PC-9 (cell line): ENCODE measurements around the gene UTS2R. TPM values are rescaled to one million over a fixed set of nuclear protein-coding genes. Genes with fewer than 3 reads are reported as not detected.

Experiments
- BruUV-seq: library from RNA; stranded (reverse); fragments of 400-500 nt; replicated peaks from 2 replicates; lab custom pipeline; 2021; lab: Mats Ljungman, UMichigan
- CTCF ChIA-PET: fragments of 300-600 bp; sonication (Branson Sonifier 250); formaldehyde crosslinking; loops from one replicate; lab custom pipeline; 2022; ENCODE audit warnings: antibody characterized with exemption; lab: Charles Lee
- POLR2A ChIA-PET: fragments of 300-600 bp; sonication (Branson Sonifier 250); formaldehyde crosslinking; loops from one replicate; lab custom pipeline; 2022; ENCODE audit warnings: antibody characterized with exemption; ENCODE audit not compliant: unreplicated experiment; lab: Charles Lee
- DNase-seq, 2 experiments: peaks; one replicate each; pipeline versions ENCODE4 v3.0.0 to v3.0.0-alpha.2; 2015 to 2022; ENCODE audit warnings: mixed read lengths in 1 of 2
- H2AFZ ChIP-seq: fragments of 200-600 bp; sonication (generic); 2 replicates; pipeline ENCODE4 v1.8.1; 2017; ENCODE audit warnings: antibody characterized with exemption
- H3F3A ChIP-seq: fragments of 200-600 bp; sonication (generic); 2 replicates; pipeline ENCODE4 v1.8.1; 2017; ENCODE audit warnings: antibody characterized with exemption, mild to moderate bottlenecking, low read depth; ENCODE audit not compliant: insufficient read depth
- H3K27ac ChIP-seq: fragments of 200-600 bp; sonication (generic); 2 replicates; pipeline ENCODE4 v1.6.1; 2016; ENCODE audit warnings: mixed run types
- H3K27me3 ChIP-seq: fragments of 200-600 bp; sonication (generic); 2 replicates; pipeline ENCODE4 v1.6.1; 2016; ENCODE audit warnings: low read depth, mixed run types; ENCODE audit not compliant: insufficient read depth
- H3K36me3 ChIP-seq: fragments of 200-600 bp; sonication (generic); 2 replicates; pipeline ENCODE4 v1.6.1; 2016; ENCODE audit warnings: low read depth, mixed run types
- H3K4me1 ChIP-seq: fragments of 200-600 bp; sonication (generic); replicated peaks from 2 replicates; pipeline ENCODE4 v1.6.1; 2016; ENCODE audit warnings: mixed run types; ENCODE audit not compliant: insufficient read depth
- H3K4me2 ChIP-seq: fragments of 200-600 bp; sonication (generic); 2 replicates; pipeline ENCODE4 v1.6.1; 2017; ENCODE audit warnings: mixed run types
- H3K4me3 ChIP-seq: fragments of 200-600 bp; sonication (generic); 2 replicates; pipeline ENCODE4 v1.6.1; 2016; ENCODE audit warnings: mixed run types
- H3K79me2 ChIP-seq: fragments of 200-600 bp; sonication (generic); 2 replicates; pipeline ENCODE4 v1.6.1; 2017; ENCODE audit warnings: low read depth, mixed run types
- H3K9me2 ChIP-seq: fragments of 200-600 bp; sonication (generic); 2 replicates; pipeline ENCODE4 v1.8.1; 2017; ENCODE audit warnings: mild to moderate bottlenecking; ENCODE audit not compliant: insufficient read depth
- H3K9me3 ChIP-seq: fragments of 200-600 bp; sonication (generic); 2 replicates; pipeline ENCODE4 v1.8.1; 2016; ENCODE audit warnings: low read depth; ENCODE audit not compliant: insufficient read depth
- H4K20me1 ChIP-seq: fragments of 200-600 bp; sonication (generic); 2 replicates; pipeline ENCODE4 v1.8.1; 2017; ENCODE audit not compliant: insufficient read depth
- EZH2 ChIP-seq: fragments of 200-600 bp; sonication (generic); IDR thresholded peaks from 2 replicates; pipeline ENCODE4 v1.8.0; 2017; ENCODE audit warnings: antibody characterized with exemption, low read depth
- intact Hi-C: fragments of 100-400 bp; cut with micrococcal nuclease; formaldehyde crosslinking; loops from one replicate; pipeline ENCODE4 v1.10.0; 2022; ENCODE audit not compliant: unreplicated experiment
- total RNA-seq: library from RNA; stranded (reverse); gene quantifications from 2 replicates; pipeline ENCODE4 v1.2.3, GENCODE V29; 2021
- TF ChIP-seq, protein P1 (sequence below): fragments of 200-600 bp; sonication (generic); conservative IDR thresholded peaks from 2 replicates; pipeline ENCODE4 v1.6.1; 2017; ENCODE audit warnings: mixed run types, antibody characterized with exemption, mild to moderate bottlenecking, moderate library complexity

Gene UTS2R
- total RNA-seq, 1 experiment from 2014 or later, result not detected

DNA sequence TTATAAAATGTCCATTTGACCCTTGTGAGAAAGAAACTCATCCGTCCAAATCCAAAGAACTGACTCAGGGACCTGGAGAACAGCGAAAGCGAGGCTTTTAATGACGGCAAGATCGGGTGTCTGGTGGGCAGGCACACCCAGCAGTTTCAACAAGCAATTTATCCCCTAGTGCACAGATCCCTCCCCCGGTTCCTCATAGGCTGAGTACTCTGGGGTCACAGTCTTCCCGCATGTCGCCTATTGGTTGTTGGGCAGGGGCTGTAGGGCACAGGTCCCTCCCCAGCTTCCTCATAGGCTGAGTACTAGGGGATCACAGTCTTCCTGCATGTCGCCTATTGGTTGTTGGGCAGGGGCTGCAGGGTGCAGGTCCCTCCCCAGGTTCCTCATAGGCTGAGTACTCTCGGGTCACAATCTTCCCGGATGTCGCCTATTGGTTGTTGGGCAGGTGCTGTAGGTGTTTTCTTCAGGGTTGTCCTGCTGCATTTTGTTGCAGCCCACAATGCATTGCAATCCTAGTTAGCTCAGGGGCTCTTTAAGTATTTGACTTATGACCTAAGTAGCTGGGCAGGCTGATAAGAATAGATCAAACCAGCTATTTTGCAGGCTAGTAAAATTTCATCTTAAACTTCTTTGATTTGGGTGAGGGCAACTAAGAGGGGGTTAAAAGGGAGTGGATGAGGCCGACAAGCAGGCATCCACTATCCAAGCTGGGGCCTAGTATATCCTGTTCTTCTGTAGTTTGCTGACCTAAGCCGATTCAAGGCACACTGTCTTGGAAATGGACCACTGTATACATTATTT is 3.6 kb upstream of the UTS2R start:
- TF ChIP-seq, protein P1, sequence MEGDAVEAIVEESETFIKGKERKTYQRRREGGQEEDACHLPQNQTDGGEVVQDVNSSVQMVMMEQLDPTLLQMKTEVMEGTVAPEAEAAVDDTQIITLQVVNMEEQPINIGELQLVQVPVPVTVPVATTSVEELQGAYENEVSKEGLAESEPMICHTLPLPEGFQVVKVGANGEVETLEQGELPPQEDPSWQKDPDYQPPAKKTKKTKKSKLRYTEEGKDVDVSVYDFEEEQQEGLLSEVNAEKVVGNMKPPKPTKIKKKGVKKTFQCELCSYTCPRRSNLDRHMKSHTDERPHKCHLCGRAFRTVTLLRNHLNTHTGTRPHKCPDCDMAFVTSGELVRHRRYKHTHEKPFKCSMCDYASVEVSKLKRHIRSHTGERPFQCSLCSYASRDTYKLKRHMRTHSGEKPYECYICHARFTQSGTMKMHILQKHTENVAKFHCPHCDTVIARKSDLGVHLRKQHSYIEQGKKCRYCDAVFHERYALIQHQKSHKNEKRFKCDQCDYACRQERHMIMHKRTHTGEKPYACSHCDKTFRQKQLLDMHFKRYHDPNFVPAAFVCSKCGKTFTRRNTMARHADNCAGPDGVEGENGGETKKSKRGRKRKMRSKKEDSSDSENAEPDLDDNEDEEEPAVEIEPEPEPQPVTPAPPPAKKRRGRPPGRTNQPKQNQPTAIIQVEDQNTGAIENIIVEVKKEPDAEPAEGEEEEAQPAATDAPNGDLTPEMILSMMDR, result no peak
- no peak for TF ChIP-seq EZH2
- Histone ChIP-seq H3K79me2 (no peaks in the 10 kb centered on the region), H2AFZ (no peak overlapping the region), H3F3A (no peaks in the 10 kb centered on the region), H3K36me3 (no peaks in the 10 kb centered on the region), H3K4me2 (no peak overlapping the region), H3K27ac (no peak overlapping the region), H3K4me3 (no peak overlapping the region), H3K9me2 (no peaks in the 10 kb centered on the region), H3K27me3 (no peaks in the 10 kb centered on the region), H3K4me1 (no peaks in the 10 kb centered on the region), H3K9me3 (no peaks in the 10 kb centered on the region), H4K20me1 (no peaks in the 10 kb centered on the region)
- intact Hi-C loops, result no loop called here
- ChIA-PET POLR2A (no interaction called here), CTCF (interaction anchor here (0.6 kb wide), 1 partner anchor 85 kb away, joined by 4 read pairs; no protein-coding TSS in a partner anchor)
- no peak for DNase-seq
- BruUV-seq, result no TSS peak

DNA sequence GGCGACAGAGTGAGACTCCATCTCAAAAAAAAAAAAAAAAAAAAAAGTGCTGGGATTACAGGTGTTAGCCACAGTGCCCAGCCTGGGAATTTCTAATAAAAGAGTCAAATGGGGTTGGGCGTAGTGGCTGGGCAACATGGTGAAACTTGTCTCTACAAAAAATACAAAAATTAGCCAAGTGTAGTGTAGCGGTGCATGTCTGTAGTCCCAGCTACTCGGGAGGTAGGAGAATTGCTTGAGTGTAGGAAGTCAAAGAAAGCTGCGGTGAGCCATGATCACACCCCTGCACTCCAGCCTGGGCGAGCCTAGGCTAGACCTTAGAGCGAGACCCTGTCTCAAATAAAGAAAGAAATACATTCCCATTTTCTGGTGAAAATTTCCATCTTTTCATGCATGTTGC is 2.4 kb upstream of the UTS2R start:
- no peak for DNase-seq
- BruUV-seq, result no TSS peak
- no peaks in the 10 kb centered on the region for H3K9me2 ChIP-seq
- intact Hi-C loops, result no loop called here
- POLR2A ChIA-PET, result no interaction called here
- H3K4me1 ChIP-seq, result no peaks in the 10 kb centered on the region
- H3K27ac ChIP-seq, result no peak overlapping the region
- TF ChIP-seq, protein P1, result no peak
- TF ChIP-seq EZH2, result no peak
- no peaks in the 10 kb centered on the region for H3K36me3 ChIP-seq
- no peaks in the 10 kb centered on the region for H3F3A ChIP-seq
- H3K4me2 ChIP-seq, result no peak overlapping the region
- H3K9me3 ChIP-seq, result no peaks in the 10 kb centered on the region
- CTCF ChIA-PET, result no interaction called here
- H3K79me2 ChIP-seq, result no peaks in the 10 kb centered on the region
- H3K4me3 ChIP-seq, result no peak overlapping the region
- no peaks in the 10 kb centered on the region for H3K27me3 ChIP-seq
- no peaks in the 10 kb centered on the region for H4K20me1 ChIP-seq
- no peak overlapping the region for H2AFZ ChIP-seq

DNA sequence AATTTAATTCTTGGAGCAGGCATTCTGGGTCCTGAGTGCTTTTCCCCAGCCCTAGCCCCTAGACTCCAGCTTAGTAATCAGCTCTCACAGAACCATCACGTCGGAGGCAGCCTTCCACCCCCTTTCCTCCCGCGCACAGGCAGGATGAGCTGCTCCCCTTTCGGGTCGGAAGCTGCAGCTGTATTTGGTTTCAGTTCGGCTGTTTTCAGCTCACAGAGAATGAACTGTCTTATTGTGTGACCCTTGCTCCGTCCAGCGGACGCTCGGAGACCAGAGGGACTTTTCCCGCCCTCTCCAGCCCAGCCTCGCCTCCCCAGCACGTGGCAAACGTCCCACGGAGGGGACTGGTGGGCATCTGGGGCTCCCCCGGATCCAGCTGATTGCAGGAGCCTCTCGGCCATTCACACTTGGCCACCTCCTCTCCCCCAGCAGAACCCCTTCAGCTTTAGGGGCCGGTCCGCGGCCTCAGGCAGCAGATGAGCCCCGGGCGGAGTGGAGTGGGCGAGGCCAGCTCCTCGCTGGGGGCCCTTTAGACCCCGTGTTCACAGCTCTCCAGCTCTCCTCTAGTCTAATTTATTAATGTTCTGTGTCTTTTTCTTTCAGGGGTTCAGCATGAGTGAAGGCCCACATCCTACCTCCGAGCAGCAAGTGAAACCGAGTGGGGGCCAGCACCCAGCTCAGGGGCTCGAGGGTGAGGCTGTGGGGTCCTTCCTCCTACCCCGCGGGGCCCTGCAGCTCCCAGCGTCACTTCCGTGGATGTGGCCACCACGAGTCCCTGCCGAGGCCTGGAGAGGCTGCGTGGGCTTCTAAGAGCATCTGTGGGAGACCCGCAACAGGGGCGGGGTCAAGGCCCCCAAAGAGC is 863 bp upstream of the UTS2R start:
- BruUV-seq, result no TSS peak
- no peak overlapping the region for H3K4me2 ChIP-seq
- H3K4me3 ChIP-seq, result no peak overlapping the region

More for the DNA sequence above, 863 bp upstream of the UTS2R start:
- H3K9me3 ChIP-seq, result no peaks in the 10 kb centered on the region
- ChIA-PET CTCF (interaction anchor here (0.9 kb wide), 1 partner anchor 43 kb away, joined by 3 read pairs; no protein-coding TSS in a partner anchor), POLR2A (no interaction called here)
- no peaks in the 10 kb centered on the region for H4K20me1 ChIP-seq
- H3K79me2 ChIP-seq, result no peaks in the 10 kb centered on the region
- H3K36me3 ChIP-seq, result no peaks in the 10 kb centered on the region
- H3K9me2 ChIP-seq, result no peaks in the 10 kb centered on the region
- no peaks in the 10 kb centered on the region for H3K4me1 ChIP-seq
- no peaks in the 10 kb centered on the region for H3K27me3 ChIP-seq
- DNase-seq, result no peak
- no peak overlapping the region for H3K27ac ChIP-seq
- no peaks in the 10 kb centered on the region for H3F3A ChIP-seq
- no peak overlapping the region for H2AFZ ChIP-seq
- intact Hi-C loops, result no loop called here
- no peak for TF ChIP-seq EZH2
